Measurements from ENCODE around the gene CELF4.

CELF4 gene

DNA sequence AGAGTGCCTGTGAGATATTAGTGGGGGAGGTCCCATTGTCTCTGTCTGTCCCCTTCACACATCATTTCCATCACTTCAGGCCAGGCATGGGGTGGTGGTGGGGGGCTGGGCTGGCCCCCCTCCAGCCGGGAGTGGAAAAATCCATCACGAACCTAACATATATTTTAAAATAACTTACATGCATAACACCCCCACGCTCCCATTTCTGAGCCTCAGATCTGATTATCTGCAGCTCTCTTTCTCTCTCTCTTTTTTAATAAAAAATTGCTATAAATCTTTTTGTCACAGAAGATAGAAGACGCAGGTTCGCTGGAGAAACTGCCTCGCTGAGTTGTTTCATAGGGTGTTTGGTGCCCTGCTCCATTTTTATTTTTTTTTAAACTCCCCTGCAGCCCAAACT lies 159.8 kb downstream of the CELF4 start:
- DNase-seq = no peak

DNA sequence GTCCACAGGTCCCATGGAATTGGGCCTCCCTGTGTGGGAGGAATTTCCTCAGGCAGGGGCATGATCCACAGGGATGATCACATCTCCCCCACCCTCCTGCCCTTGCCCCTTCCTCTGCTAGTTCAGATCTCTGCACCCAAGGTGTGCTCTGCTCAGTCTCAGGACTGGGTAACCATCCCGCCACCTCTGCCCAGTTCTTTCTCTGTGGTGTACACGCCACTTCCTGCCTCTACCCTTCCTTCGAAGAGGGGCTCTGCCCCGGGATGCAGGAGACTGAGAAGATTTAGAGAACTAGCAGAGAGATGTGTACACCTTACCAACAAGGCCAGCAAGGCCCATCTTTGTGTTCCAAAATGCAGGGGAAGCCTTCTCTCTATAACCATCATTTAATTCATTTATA lies 160.4 kb downstream of the CELF4 start:
- no peak for DNase-seq

DNA sequence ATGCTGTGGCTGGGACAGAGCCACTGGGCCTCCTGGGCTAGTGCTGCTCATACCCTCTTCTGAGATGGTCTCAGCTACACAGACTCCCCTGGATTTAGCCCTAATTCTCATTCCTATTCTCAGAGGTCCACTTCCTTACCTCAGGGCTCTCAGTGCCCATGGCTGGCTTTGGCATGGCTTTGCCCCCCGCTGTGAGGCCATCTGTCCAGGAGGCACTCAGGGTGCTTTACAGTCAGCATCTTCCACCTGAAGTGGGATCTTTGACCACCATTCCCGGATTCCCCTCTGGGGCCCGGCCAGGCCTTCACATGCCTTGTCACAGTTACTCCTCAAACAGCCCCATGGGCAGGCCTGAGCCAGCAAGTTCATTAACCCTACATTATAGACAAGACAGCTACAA lies 161.8 kb downstream of the CELF4 start:
- DNase-seq = no peak

DNA sequence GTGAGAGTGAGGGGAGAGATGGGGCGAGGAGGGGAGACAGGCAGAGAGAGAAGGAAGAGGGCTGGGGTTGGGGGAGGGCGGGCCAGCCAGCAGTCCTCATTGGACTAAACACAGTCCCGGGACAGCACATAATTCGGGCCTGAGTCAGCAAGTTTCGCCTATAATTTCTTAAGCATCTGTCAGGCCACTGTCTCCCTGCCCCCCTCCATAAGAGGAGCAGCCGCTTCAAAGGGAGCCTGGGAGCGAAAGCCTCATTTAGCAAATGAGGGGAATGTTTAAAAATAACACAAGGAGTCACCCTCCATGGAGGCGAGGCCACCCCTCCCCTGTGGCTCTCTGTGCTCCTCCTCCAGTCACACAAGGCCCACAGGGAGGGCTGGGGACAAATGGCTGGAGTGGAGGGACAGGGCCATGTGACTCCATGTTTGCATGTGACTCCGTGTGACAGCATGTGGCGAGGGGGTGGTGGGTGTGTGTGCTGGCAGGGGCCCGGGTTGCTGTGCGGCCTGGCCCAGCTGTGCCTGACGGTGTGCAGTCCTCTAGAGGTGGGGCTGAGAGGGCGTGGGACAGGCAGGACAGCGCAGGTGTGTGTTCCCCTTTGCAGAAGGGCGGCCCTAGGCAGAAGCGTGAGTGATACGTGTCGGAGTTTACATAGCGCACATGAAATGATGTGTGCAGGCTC lies 162.4 kb downstream of the CELF4 start:
- no peak for DNase-seq

DNA sequence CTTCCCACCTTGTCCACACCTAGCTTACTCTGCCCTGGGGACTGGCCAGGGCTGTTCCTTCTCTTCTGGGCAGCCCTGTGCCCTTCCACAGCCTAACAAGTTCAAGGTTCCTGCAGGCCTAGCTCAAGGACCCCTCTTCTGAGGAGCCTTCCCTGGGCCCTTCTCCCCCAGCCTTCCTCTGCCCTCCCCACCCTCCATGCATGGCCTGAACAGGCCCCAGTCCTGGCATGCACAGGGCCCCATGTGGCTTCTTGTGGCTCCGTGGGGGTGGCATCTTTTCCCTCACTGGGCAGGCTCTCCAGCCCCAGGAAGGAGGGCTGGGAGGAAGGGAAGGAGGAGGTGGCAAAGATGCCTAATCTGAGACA lies 162.9 kb downstream of the CELF4 start:
- DNase-seq = no peak

DNA sequence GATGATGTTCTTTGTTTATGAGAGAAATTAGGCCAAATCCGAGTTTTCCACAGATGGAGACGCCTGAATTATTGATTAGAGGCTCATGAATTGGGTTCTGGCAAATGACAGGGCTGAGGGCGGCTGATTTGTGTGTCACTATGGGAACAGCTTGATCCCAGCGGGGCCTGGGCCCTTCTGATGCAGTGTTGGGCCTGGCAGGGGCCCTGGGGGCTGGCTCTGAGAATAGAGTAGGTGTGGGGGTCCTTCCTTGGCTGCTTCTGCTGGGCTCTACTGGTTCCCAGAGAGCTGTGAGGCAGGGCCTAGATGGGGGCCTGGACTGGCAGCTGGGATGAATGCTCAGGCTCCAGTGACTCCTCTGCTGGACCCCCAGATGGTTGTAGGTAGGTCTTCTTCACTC lies 164.8 kb downstream of the CELF4 start:
- no peak for DNase-seq

DNA sequence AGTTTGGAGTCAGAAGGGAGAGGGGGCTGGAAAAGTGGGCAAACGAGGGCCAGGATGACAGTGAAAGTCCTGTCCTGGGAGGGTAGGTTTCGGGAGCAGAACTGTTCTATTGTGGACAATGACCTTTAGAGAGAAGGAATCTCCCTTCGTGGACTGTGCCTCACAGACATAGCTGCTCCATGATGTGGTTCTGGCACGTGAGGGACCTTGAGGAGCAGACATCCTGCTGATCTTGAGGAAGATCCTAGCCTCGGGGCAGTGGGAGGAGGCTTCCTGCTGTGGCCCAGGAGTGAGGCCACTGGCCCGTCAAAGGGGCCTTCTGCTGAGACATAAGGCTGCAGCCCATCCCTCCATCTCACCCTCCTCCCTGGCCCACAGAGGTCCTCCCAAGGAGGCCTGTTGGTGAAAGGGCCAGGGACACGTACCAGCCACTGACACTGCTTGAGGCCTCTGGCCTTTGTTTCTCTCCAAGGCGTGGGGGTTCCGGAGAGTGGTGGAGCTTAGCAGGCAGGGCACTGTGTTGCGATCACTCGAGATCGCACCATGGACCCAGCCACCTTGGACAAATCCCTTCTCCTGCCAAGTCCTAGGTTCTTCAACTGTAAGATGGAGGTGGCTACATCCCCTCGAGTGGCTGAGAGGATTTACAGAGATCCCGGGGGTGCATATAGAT lies 167.2 kb downstream of the CELF4 start:
- DNase-seq = no peak

DNA sequence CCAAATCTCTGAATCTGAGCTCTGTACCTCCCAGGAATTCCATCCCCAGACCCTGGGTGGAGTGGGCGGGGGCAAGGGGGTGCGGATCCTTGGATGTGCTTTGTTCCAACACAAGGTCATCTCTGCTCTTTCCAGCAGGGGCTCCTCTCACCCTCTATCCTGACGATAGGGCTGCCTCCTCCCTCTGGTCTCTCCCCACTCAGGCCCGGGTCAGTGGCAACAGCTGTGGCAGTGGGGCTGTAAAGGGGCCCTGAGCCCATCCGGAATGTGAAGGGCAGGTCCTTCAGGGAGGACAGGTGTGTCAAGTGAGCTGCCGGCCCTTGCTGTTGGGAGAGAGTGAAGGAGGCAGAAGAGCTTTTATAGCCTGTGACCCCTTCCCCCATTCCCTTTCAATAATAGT lies 167.8 kb downstream of the CELF4 start:
- DNase-seq = no peak

DNA sequence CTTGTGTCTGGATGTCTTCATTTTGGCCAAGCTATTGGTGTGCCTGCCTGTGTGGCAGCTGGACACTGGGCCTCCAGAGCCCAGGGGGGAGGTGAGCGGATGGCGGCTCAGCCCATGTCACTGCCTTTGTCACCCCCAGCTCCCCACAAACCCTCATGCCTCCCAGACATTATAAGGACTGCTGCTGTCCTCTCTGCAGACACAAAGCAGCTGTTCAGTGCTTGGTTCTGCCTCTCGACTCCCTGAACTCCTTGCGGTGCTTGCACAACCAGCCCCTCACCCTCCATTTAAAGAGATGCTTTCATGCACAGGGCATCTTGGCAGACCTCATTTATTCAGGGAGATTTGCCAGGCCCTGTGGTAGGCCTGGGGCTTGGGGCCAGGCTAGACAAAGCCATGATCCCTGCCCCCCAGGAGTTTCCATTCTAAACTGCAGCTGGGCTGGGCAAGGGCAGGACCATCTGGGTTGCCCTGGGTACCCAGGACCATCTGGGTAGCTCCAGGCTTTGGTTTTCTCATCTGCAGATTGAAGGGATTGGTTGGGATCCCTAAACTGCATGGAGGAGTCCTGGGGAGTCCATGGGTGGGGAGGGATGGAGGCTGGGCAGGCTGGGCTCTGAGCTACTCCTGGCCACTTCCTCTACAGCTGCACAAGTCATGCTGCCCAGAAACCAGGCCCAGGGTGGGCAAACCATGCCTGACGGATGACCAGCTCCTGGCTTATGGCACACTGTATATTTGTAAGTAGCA lies 168.5 kb downstream of the CELF4 start:
- no peak for DNase-seq

DNA sequence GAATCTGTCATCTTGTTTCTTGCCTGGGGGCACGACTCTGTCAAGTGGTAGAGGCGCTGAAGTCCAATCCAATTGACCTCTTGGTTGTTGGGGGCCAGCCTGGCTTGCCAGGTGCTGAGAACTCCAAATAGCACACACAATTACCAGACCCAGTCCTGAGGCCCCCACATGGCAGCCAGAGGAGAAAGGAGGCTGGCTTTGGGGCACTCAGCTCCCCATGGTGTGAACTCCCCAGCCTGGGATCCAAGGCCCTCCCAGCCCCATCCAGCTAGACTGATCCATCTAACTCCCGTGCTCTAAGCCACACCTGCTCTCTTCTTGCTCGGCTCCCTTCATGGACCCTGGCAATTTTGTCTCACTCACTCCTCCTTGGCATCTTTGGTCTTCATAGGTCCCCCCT lies 170.0 kb downstream of the CELF4 start:
- DNase-seq = no peak

DNA sequence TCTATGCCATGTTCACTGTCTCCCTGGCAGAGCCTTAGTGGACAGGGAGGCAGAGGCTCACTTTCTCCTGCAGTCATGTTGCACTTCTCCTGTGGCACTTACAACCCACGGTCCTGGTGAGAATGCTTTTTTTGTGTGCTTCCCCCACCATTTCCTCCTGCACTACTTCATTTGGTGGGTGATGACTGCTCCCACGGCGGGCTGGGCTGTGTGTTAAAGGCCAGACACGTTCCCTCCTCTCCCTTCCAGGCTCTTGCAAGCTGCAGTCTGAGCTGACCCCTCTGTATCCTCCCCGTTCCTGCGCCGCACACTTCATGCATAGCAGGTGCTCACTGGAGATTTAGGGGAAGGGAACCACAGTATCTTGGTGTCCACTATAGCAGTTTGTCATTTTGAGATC lies 170.5 kb downstream of the CELF4 start:
- DNase-seq = no peak

DNA sequence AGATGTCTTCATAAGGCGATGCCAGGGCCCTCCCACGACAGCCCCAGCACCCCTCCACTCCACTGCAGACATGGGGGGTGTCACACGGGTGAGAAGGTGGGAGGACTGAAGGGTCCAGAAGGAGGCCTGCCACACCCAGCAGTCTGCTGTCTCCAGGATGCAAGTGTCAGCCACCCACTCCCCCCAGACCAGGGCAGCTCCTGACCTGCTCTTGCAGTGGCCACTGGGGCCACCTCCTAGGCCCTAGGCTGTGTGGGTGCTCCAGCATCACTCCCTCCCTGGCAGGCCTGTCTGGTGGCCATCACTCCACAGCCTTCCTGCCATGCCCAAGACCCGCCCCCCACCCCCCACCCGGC lies 171.0 kb downstream of the CELF4 start:
- DNase-seq = no peak

DNA sequence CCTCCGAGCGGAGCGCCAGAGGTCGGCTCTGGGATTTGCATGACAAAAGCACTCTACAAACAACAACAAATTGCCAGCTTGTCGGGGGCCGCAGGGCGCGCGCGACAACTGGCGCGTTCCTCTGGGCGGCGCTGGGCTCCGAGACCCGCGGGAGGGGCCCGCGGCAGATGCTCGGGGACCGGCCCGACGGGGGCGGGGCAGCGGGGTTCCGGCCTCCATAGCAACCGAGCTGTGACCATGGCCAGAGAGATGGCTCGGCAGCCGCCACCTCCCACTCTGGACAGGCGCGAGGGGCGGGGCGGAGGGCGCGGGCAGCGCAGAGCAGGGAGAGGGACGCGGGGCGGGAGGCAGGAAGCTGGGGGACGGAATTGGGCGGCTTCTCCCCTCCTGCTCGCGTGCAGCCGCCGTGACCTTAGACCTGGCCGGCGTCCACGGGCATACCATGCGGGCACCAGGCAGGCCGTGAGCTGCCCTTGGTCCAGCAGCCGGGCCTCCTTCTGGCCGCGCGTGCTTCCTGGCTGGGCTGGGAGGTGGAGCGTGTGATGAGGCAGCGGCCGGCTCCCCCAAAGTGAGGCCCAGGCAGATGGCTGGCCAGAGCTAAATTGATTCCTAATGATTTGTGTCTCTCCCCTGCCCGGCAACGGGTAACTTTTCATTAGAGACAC lies 171.5 kb downstream of the CELF4 start:
- DNase-seq = no peak

DNA sequence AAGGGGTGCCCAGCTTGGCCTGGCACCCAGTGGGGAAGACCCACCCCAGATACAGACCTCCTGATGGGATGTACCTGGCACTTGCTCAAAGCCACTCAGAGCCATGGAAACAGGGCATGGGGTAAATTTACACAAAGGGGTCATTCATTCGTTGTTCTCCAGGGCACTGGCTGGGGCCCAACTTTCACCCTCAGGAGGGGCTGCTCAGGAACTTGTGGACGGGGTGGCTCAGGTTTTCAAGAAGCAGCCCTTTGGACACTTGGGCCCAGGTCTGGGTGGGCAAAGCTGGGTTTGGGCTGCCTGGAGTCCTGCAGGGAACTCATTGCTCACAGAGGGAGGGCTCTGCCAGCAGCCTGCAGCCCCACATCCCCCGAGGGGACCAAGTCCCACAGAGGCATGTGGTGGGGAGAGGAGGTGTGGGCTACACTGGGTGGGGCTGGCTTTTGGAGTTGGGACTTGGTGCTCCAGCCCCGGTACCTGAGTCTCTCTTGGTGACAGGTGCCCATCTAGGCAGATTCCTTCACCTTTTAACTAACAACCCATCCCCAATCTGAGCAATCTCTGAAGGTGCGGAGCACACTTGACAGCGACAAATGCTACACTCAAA lies 172.3 kb downstream of the CELF4 start:
- DNase-seq = no peak

DNA sequence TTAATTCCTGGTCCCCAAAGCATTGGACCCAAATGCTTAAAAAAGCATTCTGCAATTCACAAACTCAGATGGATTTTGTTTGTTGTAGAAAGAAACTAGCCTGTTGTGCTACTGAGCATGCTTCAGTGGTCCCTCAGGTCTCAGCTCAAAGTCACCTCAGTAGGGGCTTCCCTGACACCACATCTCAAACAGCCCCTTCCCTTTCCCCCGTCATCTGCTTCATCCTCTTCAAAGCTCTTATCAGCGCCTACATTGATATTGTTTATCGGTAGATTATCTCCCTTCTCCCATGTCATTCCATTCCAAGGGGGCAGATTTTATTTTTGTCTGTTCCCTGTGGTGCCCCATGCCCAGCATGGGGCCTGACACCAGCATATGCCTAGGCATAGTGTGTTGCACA lies 172.9 kb downstream of the CELF4 start:
- no peak for DNase-seq

DNA sequence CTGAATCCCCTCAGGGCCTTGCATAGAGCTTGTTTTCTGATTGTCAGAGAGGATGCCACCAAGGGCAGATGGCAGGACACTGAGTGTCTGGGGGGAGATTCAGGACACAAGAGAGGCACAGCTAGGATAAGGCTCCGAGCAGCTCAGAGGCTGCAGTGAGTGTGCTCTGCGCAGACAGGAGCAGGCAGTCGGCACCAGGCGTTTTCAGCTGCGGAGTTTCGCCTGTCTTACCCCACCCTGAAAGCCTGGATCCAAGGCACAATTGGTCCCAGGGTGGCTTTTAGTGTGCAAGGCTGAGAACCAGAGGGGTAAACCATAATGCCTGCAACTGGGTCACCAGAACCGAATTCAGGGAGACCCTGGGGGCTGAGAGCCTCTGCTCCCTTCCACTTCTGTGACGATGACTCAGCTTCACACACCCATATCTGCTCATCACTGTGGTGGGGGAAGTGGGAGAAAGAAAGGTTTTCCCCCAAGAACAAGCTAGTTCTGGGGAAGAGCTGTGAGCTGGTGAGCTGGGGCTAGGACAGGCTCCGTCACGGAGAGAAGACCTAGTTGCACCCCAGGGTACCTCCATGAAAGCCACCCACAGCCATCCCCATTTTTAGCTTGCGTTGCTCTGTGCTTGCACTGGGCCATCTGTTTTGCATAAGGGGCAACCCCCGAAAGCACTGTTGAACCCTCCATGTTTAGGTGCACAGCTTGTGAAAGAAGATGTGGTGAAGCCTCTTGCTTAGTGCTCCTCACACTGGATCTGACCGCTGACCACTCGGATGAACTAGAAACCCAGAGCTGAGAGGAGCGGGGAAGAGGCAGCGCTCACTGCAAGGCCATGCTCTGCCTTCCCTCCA lies 173.7 kb downstream of the CELF4 start:
- DNase-seq = no peak

DNA sequence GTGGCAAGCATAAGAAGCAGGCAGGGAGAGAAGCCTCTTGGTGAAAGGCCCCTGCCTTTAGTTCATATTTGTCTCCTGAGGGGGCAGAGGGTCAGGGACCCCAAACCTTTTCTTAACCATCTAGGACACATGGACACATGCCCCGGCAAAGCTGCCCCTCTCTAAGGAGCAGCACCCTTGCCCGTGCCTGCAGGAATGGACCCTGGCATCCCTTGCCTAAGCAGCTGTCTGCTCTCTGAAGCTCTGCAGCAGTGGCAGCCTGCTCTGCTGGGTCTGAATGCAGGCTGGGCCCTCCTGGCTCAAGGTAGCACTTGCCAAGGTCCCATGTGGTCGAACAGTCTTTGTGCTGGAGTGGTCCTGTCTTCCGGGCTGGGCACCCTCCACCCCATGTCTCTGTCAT lies 174.4 kb downstream of the CELF4 start:
- DNase-seq = no peak

DNA sequence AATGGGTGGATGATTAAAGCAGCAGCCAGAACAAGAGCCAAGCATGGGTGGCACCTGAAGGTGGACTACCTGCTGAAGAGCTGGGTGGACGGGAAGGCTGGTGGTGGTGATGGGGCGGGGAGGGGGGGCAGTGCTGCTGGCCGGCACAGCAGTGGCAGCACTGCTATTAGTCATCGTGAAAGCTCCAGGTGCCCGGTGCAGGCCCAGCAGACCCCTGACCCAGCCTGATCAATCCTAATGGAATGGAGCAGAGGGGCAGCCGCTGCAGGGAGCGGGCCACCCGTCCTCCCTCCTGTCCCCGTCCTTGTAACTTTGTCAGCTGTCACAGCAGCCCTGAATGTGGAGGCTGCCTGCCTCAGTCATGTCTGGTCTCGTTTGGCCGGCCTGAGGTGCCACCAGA lies 174.9 kb downstream of the CELF4 start:
- no peak for DNase-seq

DNA sequence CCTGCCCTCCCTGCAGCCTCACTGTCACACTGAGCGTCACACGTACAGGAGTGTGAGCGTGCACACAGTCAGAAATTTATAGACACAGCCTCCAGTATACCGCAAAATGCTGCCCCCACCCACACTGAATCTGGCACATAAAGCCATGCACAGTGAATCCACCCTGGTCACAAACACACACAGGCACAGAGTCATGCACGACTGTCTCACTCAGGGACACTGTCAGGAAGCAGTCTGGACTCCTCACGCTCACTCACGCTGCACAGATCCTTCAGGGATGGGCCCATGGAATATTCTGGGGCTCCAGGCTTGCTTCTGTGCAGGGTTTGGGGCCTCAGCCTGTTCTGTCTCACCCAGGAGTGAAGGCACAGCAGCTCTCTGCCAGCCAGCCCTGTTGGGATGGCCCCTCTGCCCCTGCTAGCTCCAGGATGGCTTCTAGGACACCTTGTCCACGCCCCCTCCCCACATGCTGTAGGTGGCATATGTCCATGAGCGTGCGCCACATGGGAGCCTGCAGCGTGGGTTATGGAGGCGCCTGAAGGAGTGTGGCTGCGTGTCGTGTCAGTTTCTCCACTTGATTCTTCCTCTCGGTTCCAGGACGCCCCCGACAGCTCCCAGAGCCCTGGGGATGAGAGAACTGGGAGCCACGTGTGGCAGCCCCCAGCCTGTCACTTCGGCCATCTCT lies 175.8 kb downstream of the CELF4 start:
- no peak for DNase-seq

DNA sequence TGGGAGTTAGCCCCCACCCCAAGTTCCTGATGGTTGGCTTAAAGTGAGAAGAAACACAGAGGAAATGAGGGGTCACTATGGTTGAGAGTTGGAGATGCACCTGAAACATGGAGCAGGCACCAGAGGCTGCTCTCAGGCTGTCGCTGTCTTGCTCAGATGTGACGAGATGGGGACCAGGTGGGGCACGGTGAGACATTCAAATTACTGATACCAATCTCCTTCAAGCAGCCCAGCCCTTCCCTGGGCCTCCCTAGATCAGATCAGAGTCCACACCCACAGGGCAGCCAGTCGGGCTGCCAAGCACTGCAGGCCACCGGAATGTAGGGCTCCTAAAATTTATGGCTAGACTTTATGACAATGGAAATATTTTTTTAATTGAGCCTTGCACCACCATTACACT lies 176.6 kb downstream of the CELF4 start:
- DNase-seq = no peak

DNA sequence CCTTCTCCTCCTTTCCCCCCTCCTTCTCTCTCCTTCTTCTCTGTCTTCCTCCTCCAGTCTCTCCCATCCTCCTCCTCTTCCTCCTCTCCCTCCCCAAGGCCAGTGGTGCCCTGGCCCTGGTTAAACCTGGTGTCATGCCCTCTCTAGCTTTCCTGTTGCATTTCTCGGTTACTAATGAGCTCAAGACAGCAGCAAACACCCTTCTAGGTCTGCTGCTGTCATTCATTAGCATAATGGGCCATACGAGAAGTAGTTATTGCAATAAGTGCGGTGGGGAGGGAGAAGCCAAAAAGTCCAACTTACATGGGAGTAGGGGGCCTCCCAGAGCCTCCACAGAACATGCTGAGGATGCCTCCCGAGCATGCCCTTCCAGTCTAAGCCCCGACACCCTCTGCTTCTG lies 177.2 kb downstream of the CELF4 start:
- no peak for DNase-seq
